A673 (cell line): ENCODE measurements around the gene ARSB.

Source experiments
- EZH2 ChIP-seq: fragments of 200-600 bp; sonication (generic); IDR thresholded peaks from 2 replicates; pipeline ENCODE4 v1.6.1; 2017; ENCODE audit warnings: borderline replicate concordance, low read depth, mild to moderate bottlenecking, mixed read lengths, antibody characterized with exemption, low read length; ENCODE audit not compliant: poor library complexity, severe bottlenecking
- TF ChIP-seq, protein P1 (sequence below): fragments of 300-800, 200-600 bp; sonication (generic); conservative IDR thresholded peaks from 2 replicates; pipeline ENCODE4 v1.5.1; 2017; ENCODE audit warnings: low read depth, mild to moderate bottlenecking, antibody characterized with exemption, low read length, moderate library complexity, mixed read lengths

DNA sequence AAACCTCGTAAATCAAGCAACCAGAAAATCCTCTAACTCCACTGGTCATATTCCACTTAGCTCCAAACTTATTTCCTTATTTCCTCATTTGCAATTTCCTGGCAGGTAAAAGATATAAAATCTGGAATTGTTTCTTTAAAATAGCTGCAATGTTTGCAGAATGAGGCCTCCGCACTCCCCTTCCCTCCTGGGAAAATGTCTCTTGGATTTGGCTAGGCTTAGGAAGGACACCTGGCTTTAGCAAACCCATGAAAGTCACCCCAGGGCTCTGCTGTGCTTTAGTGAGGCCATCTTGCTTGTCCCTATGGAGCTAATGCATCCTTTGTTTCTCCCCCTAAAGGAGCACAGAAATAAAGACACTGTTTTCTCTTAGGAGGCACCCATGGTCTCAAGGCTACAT, 10.5 kb downstream of the ARSB start:
- no peak for TF ChIP-seq EZH2
- TF ChIP-seq, protein P1, sequence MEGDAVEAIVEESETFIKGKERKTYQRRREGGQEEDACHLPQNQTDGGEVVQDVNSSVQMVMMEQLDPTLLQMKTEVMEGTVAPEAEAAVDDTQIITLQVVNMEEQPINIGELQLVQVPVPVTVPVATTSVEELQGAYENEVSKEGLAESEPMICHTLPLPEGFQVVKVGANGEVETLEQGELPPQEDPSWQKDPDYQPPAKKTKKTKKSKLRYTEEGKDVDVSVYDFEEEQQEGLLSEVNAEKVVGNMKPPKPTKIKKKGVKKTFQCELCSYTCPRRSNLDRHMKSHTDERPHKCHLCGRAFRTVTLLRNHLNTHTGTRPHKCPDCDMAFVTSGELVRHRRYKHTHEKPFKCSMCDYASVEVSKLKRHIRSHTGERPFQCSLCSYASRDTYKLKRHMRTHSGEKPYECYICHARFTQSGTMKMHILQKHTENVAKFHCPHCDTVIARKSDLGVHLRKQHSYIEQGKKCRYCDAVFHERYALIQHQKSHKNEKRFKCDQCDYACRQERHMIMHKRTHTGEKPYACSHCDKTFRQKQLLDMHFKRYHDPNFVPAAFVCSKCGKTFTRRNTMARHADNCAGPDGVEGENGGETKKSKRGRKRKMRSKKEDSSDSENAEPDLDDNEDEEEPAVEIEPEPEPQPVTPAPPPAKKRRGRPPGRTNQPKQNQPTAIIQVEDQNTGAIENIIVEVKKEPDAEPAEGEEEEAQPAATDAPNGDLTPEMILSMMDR: no peak
